GM12878 (cell line): ENCODE data around the gene KIZ. TPM values are rescaled to one million over a fixed set of nuclear protein-coding genes. Genes with fewer than 3 reads are reported as not detected.
A peak's percentile ranks its signal among the peaks of the same experiment; 100 is the strongest.

Experiments
- ATAC-seq: fragments of 200-7000 bp; cut with Tn5 transposase; 3 replicates; pipeline ENCODE4 v1.9.1; 2020; ENCODE audit warnings: mild to moderate bottlenecking, moderate library complexity
- BruUV-seq: library from RNA; stranded (reverse); fragments of 400-500 nt; replicated peaks from 2 replicates; lab custom pipeline; 2021; lab: Mats Ljungman, UMichigan
- CTCF ChIA-PET: fragments of 300-600 bp; sonication (Branson Sonifier 250); formaldehyde crosslinking; extraction: SDS; loops from one replicate; lab custom pipeline; 2021; ENCODE audit warnings: inconsistent platforms; lab: Yijun Ruan, JAX
- POLR2A ChIA-PET: fragments of 350-600 bp; formaldehyde crosslinking; extraction: SDS; loops from one replicate; lab custom pipeline; 2021; ENCODE audit warnings: inconsistent platforms; lab: Charles Lee
- RAD21 ChIA-PET: fragments of 300-600 bp; sonication (Branson Sonifier 250); formaldehyde crosslinking; loops from one replicate; lab custom pipeline; 2023; ENCODE audit warnings: antibody characterized with exemption; ENCODE audit not compliant: unreplicated experiment; lab: Charles Lee
- SMC1A ChIA-PET: fragments of 300-600 bp; sonication (Branson Sonifier 250); formaldehyde crosslinking; loops from one replicate; lab custom pipeline; 2023; ENCODE audit not compliant: unreplicated experiment, uncharacterized antibody; lab: Charles Lee
- DNase-seq: peaks from one replicate; pipeline ENCODE4 v3.0.0-alpha.2; 2011; ENCODE audit warnings: low read depth, low spot score
- FAIRE-seq: peaks from 3 replicates; lab custom pipeline; 2011; peaks lifted over from hg19 to GRCh38; lab: Jason Lieb, UNC
- H2AFZ ChIP-seq: 2 replicates; pipeline ENCODE4 v1.6.0; 2011; ENCODE audit warnings: low read depth, low read length, control low read depth; ENCODE audit not compliant: control insufficient read depth
- H3K27ac ChIP-seq: 2 replicates; pipeline ENCODE4 v1.5.1; 2011; ENCODE audit warnings: control low read depth; ENCODE audit not compliant: control insufficient read depth, insufficient read depth
- H3K27me3 ChIP-seq, 2 experiments: replicated peaks in 1 of 2; 2 replicates each; pipeline versions ENCODE4 v1.6.0 to v1.6.1; 2011; ENCODE audit warnings: low read length in 1 of 2; ENCODE audit not compliant: control insufficient read depth in 2 of 2, insufficient read depth in 2 of 2
- H3K36me3 ChIP-seq, 2 experiments: 2 replicates each; pipeline ENCODE4 v1.5.1; 2011; ENCODE audit warnings: low read length in 1 of 2; ENCODE audit not compliant: control insufficient read depth in 2 of 2, insufficient read depth in 2 of 2
- H3K4me1 ChIP-seq: 2 replicates; pipeline ENCODE4 v1.6.1; 2011; ENCODE audit warnings: mild to moderate bottlenecking, low read length, moderate library complexity, mixed read lengths; ENCODE audit not compliant: control insufficient read depth, insufficient read depth
- H3K4me2 ChIP-seq: 2 replicates; pipeline ENCODE4 v1.6.0; 2011; ENCODE audit warnings: control low read depth; ENCODE audit not compliant: control insufficient read depth, insufficient read depth
- H3K4me3 ChIP-seq: fragments of 200-600 bp; sonication (generic); 2 replicates; pipeline ENCODE4 v1.5.1; 2016
- H3K79me2 ChIP-seq: 2 replicates; pipeline ENCODE4 v1.6.0; 2011; ENCODE audit warnings: low read length; ENCODE audit not compliant: control insufficient read depth, insufficient read depth
- H3K9ac ChIP-seq: 2 replicates; pipeline ENCODE4 v1.8.0; 2011; ENCODE audit warnings: low read length, control low read depth, mixed read lengths; ENCODE audit not compliant: control insufficient read depth, insufficient read depth
- H3K9me3 ChIP-seq: replicated peaks from 3 replicates; pipeline ENCODE4 v1.5.1; 2011; ENCODE audit warnings: mild to moderate bottlenecking, low read length; ENCODE audit not compliant: control insufficient read depth, insufficient read depth
- H4K20me1 ChIP-seq: 2 replicates; pipeline ENCODE4 v1.6.0; 2011; ENCODE audit not compliant: control insufficient read depth, insufficient read depth
- BHLHE40 ChIP-seq, 2 experiments: fragments of 450-650 bp in 1 of 2; IDR thresholded peaks; 2 replicates each; pipeline ENCODE4 v1.6.1; 2011 to 2017; ENCODE audit warnings: low read depth in 2 of 2, borderline replicate concordance in 1 of 2, improper control_type of control experiment in 1 of 2, low read length in 1 of 2, mild to moderate bottlenecking in 1 of 2
- CREB1 ChIP-seq: IDR thresholded peaks from 2 replicates; pipeline ENCODE4 v1.6.1; 2012; ENCODE audit warnings: low read depth, mild to moderate bottlenecking, inconsistent platforms
- MEF2B ChIP-seq: fragments of 450-650 bp; IDR thresholded peaks from 2 replicates; pipeline ENCODE4 v1.6.1; 2018; ENCODE audit warnings: mild to moderate bottlenecking, moderate library complexity; ENCODE audit not compliant: partially characterized antibody, poor library complexity, severe bottlenecking
- MYC ChIP-seq: IDR thresholded peaks from 2 replicates; pipeline ENCODE4 v1.6.1; 2011; ENCODE audit warnings: mild to moderate bottlenecking, low read length, moderate library complexity, inconsistent platforms; ENCODE audit not compliant: insufficient read depth, insufficient replicate concordance, insufficient read length, severe bottlenecking
- NR2F1 ChIP-seq: fragments of 450-650 bp; conservative IDR thresholded peaks from 2 replicates; pipeline ENCODE4 v1.6.1; 2017; ENCODE audit warnings: mild to moderate bottlenecking
- PKNOX1 ChIP-seq: fragments of 450-650 bp; IDR thresholded peaks from 2 replicates; pipeline ENCODE4 v1.6.1; 2016; ENCODE audit warnings: mild to moderate bottlenecking
- RELA ChIP-seq: fragments of 450-650 bp; IDR thresholded peaks from 2 replicates; pipeline ENCODE4 v1.8.0; 2014; ENCODE audit warnings: borderline replicate concordance; ENCODE audit not compliant: partially characterized antibody
- SRF ChIP-seq, 2 experiments: IDR thresholded peaks; 2 replicates each; pipeline ENCODE4 v1.6.1; 2011; ENCODE audit warnings: low read depth in 2 of 2, low read length in 2 of 2, mild to moderate bottlenecking in 1 of 2, moderate library complexity in 1 of 2
- SUZ12 ChIP-seq: fragments of 200-600 bp; sonication (generic); IDR thresholded peaks from one replicate; pipeline ENCODE4 v1.6.1; 2018; ENCODE audit warnings: antibody characterized with exemption, mild to moderate bottlenecking; ENCODE audit not compliant: unreplicated experiment
- ZBTB11 ChIP-seq: fragments of 450-650 bp; formaldehyde crosslinking; IDR thresholded peaks from 2 replicates; pipeline ENCODE4 v1.5.0; 2022; ENCODE audit warnings: mild to moderate bottlenecking, missing genetic modification characterization
- WGBS: methylation state at CpG from one replicate; pipeline ENCODE4 v1.1.6; 2016; ENCODE audit warnings: low lambda C conversion rate; ENCODE audit not compliant: insufficient replicate concordance, insufficient coverage; ENCODE audit errors: missing lambda C conversion rate; 5-methylcytosine and 5-hydroxymethylcytosine counted together
- in situ Hi-C: fragments of 300-500 bp; cut with MboI; formaldehyde crosslinking; loops from 9 replicates; pipeline ENCODE4 v1.14.3; 2018; ENCODE audit warnings: mixed read lengths
- intact Hi-C: fragments of 100-400 bp; cut with micrococcal nuclease; formaldehyde crosslinking; loops from one replicate; pipeline ENCODE4 v1.14.2; 2022; ENCODE audit not compliant: unreplicated experiment
- polyA plus RNA-seq, 11 experiments: library from polyadenylated mRNA; depleted of rRNA in 4 of 11; unstranded in 6 of 11; stranded (reverse) in 5 of 11; fragments of >200 nt; fragmentation: Nextera tagmentation in 4 of 11; fragmentation: Illumina TruSeq in 1 of 11; extraction: Ambion mirVana in 4 of 11; extraction: Trizol in 1 of 11; gene quantifications; 1 replicate in 1 of 11; 2 replicates in 10 of 11; pipeline versions ENCODE4 v1.2.1 to v1.2.3, GENCODE V29; 2011 to 2016; ENCODE audit warnings: inconsistent platforms in 2 of 11, missing spikeins in 2 of 11, low read depth in 1 of 11
- total RNA-seq, 4 experiments: library from RNA; depleted of rRNA in 3 of 4; stranded (reverse); fragments of >200 nt in 3 of 4; fragmentation: Illumina TruSeq in 1 of 4; extraction: Trizol in 1 of 4; gene quantifications; 2 replicates each; pipeline versions ENCODE4 v1.2.1 to v1.2.3, GENCODE V29; 2013 to 2021

The KIZ gene
- total and polyA plus RNA-seq, 10 of the 15 experiments (the other 5 are each of a cell fraction or from before 2014, with no cell fraction given), result 2.7 to 11.0 (median 7.3) TPM

DNA sequence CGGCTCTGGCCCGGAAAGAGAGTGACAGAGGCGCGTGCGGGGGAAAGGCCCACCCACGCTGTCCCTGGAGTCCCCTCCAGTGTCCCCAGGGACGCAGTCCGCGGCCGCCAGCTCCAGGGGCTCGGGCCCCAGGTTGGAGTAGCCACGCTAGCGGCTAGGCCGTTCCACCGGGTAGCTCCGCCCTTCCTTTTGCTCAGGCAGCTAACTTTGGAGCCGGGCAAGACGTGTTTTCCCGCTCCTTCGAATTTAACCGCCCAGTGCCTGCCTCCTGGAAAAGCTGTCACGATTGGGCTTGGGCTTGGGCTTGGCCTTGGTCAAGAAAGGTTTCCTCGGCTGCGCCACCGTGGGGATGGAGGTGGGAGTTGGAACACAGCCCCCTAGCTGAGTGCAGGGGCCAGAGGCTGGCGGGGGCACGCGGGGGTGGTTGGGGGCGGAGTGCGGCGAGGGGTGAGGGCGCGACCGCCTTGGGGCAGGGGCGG lies 24.4 kb upstream of the KIZ start:
- ChIA-PET RAD21 (no interaction called here), CTCF (interaction anchor here (0.7 to 1.0 kb wide), 2 partner anchors 25 to 163 kb away, joined by 3 read pairs; partner anchors contain the start of gene KIZ), POLR2A (no interaction called here), SMC1A (interaction anchor here (1.1 kb wide), 1 partner anchor 53 kb away, joined by 3 read pairs; no protein-coding TSS in a partner anchor)
- H3K4me3 ChIP-seq, result peak overlapping the region; percentile 64; the same call in 1 of the 2 replicates
- intact Hi-C loops, result no loop called here
- H3K4me2 ChIP-seq, result peak overlapping the region; percentile 100
- 0 out of 2 replicates have a peak overlapping the region, but pooled peaks have one; percentile 1 for H2AFZ ChIP-seq
- DNase-seq (no peak), FAIRE-seq (no peak), ATAC-seq (peak; percentile 8)
- no peaks in the 10 kb centered on the region for H3K79me2 ChIP-seq
- H3K9me3 ChIP-seq, result no peaks in the 10 kb centered on the region; the same call in 2 of the 3 replicates
- H3K36me3 ChIP-seq, result no peaks in the 10 kb centered on the region
- H4K20me1 ChIP-seq, result no peaks in the 10 kb centered on the region
- in situ Hi-C loops, result no loop called here
- no peak overlapping the region for H3K9ac ChIP-seq
- no TSS peak for BruUV-seq
- H3K4me1 ChIP-seq, result peaks cover 16% of the 10 kb centered on the region
- H3K27ac ChIP-seq, result no peak overlapping the region
- TF ChIP-seq MEF2B (peak; percentile 70), MYC (no peak), BHLHE40 (IDR thresholded peaks at IDR 0.05; ENCODE audit: borderline replicate concordance in 1 of 2, low read depth in 2 of 2, low read length in 1 of 2) (peak in 1 of 2 experiments; percentile 22; a peak in 1 of 4 replicates)
- H3K27me3 ChIP-seq, result peaks cover 24 to 58% of the 10 kb centered on the region in 2 experiments
- 9% methylated on average over 24 of the region's 35 CpGs for WGBS

- H3K36me3 ChIP-seq, result no peaks in the 10 kb centered on the region
- peak overlapping the region; percentile 39 for H2AFZ ChIP-seq
- ChIA-PET CTCF (interaction anchor here (0.7 kb wide), 1 partner anchor 1351 kb away, joined by 3 read pairs; no protein-coding TSS in a partner anchor), SMC1A (interaction anchor here (1.1 kb wide), 1 partner anchor 54 kb away, joined by 3 read pairs; no protein-coding TSS in a partner anchor), RAD21 (no interaction called here), POLR2A (no interaction called here)
- H3K4me3 ChIP-seq, result no peak overlapping the region
- no TSS peak for BruUV-seq
- H3K9ac ChIP-seq, result no peak overlapping the region
- WGBS, result 51% methylated on average over 32 of the region's 35 CpGs
- peak overlapping the region; percentile 74 for H3K4me2 ChIP-seq
- ATAC-seq (peak; percentile 5; the same call in 2 of the 3 replicates), DNase-seq (no peak), FAIRE-seq (no peak)
- no peak overlapping the region for H3K27ac ChIP-seq
- peaks cover 16% of the 10 kb centered on the region for H3K4me1 ChIP-seq
- intact Hi-C loops (no loop called here), in situ Hi-C loops (no loop called here)
- no peaks in the 10 kb centered on the region for H4K20me1 ChIP-seq
- no peaks in the 10 kb centered on the region; the same call in 2 of the 3 replicates for H3K9me3 ChIP-seq
- H3K79me2 ChIP-seq, result no peaks in the 10 kb centered on the region
- peaks cover 24 to 61% of the 10 kb centered on the region in 2 experiments for H3K27me3 ChIP-seq
- TF ChIP-seq NR2F1 (no peak), ZBTB11 (CRISPR knock-in tag) (no peak), RELA (no peak), CREB1 (no peak), SUZ12 (peak; percentile 16), SRF (IDR thresholded peaks at IDR 0.05; ENCODE audit: low read depth in 2 of 2, low read length in 2 of 2) (no peak), PKNOX1 (no peak)
Observed at GRCh38 chr20:21101932-21102575, 23.8 kb upstream of the KIZ start.
